ENCODE data around the gene RAD51B. TPM values are rescaled to one million over a fixed set of nuclear protein-coding genes. Genes with fewer than 3 reads are reported as not detected.
A peak's percentile ranks its signal among the peaks of the same experiment; 100 is the strongest.
"Not testable (repeated sequence)": the region's sequence is repeated elsewhere in the genome, so short reads cannot be mapped to it uniquely, and the experiment has no call there.

The RAD51B gene
- total RNA-seq, 3 donors from 2014 or later, result 10.6 to 77.6 (median 33.8) TPM

DNA sequence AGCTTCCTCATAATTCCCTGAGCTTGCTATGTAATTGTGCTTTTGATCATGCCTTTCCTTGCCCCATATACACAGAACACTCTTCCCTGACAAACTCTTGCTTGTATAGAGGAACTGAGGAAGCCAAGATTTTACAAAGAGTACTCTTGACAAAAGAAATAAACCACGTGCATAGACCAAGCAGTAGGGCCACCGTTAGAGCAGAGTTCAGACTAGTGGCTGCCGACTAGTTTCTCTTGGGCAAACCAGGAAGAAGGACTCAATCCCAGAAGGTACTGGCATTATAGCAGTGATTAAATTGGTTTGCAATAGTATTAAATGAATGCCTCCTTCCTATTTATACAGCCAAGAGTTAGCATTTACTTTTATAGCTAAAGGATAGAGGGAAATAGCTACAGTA lies 146.1 kb downstream of the RAD51B start:
- Histone ChIP-seq H3K4me1 (peaks cover 0 to 13% of the 10 kb centered on the region in 2 donors), H3K27me3 (no peaks in the 10 kb centered on the region), H3K27ac (peak overlapping the region; percentile 80 to 83), H3K4me3 (no peak overlapping the region), H3K36me3 (no peaks in the 10 kb centered on the region), H3K9me3 (no peaks in the 10 kb centered on the region)
- TF ChIP-seq POLR2A (IDR thresholded peaks at IDR 0.05) (no peak), POLR2AphosphoS5 (IDR thresholded peaks at IDR 0.05) (no peak)
- TF ChIP-seq, protein P1, sequence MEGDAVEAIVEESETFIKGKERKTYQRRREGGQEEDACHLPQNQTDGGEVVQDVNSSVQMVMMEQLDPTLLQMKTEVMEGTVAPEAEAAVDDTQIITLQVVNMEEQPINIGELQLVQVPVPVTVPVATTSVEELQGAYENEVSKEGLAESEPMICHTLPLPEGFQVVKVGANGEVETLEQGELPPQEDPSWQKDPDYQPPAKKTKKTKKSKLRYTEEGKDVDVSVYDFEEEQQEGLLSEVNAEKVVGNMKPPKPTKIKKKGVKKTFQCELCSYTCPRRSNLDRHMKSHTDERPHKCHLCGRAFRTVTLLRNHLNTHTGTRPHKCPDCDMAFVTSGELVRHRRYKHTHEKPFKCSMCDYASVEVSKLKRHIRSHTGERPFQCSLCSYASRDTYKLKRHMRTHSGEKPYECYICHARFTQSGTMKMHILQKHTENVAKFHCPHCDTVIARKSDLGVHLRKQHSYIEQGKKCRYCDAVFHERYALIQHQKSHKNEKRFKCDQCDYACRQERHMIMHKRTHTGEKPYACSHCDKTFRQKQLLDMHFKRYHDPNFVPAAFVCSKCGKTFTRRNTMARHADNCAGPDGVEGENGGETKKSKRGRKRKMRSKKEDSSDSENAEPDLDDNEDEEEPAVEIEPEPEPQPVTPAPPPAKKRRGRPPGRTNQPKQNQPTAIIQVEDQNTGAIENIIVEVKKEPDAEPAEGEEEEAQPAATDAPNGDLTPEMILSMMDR (IDR thresholded peaks at IDR 0.05), result no peak
- DNase-seq (ENCODE audit: low spot score in 2 of 2), result no peak
- intact Hi-C loops (cut with DNase I; ENCODE audit: low total_unique reads), result no loop called here

DNA sequence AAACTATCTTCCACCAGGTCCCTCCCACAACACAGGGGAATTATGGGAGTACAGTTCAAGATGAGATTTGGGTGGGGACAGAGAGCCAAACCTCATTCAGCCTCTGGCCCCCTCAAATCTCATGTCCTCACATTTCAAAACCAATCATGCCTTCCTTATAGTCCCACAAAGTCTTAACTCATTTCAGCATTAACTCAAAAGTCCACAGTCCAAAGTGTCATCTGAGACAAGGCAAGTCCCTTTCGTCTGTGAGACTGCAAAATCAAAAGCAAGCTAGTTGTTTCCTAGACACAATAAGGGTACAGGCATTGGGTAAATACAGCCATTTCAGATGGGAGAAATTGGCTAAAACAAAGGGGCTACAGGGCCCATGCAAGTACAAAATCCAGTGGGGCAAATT lies 147.6 kb downstream of the RAD51B start:
- DNase-seq (ENCODE audit: low spot score in 2 of 2), result no peak
- Histone ChIP-seq H3K4me3 (no peak overlapping the region), H3K9me3 (no peaks in the 10 kb centered on the region), H3K27me3 (no peaks in the 10 kb centered on the region), H3K4me1 (peaks cover 0 to 13% of the 10 kb centered on the region in 2 donors), H3K36me3 (no peaks in the 10 kb centered on the region), H3K27ac (no peak overlapping the region)
- TF ChIP-seq POLR2A (IDR thresholded peaks at IDR 0.05) (no peak), POLR2AphosphoS5 (IDR thresholded peaks at IDR 0.05) (no peak)
- TF ChIP-seq, protein P1 (IDR thresholded peaks at IDR 0.05), result no peak
- intact Hi-C loops (cut with DNase I; ENCODE audit: low total_unique reads), result no loop called here

DNA sequence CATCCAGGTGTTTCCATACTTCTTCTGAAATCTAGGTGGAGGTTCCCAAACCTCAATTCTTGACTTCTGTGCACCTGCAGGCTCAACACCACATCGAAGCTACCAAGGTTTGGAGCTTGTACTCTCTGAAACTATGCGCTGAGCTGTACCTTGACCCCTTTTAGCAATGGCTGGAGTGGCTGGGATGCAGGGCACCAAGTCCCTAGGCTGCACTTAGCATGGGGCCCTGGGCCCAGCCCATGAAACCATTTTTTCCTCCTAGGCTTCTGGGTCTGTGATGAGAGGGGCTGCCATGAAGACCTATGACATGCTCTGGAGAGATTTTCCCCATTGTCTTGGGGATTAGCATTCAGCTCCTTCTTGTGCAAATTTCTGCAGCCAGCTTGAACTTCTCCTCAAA lies 148.4 kb downstream of the RAD51B start:
- H3K27me3 ChIP-seq; H3K9me3 ChIP-seq; H3K36me3 ChIP-seq; DNase-seq (ENCODE audit: low spot score in 2 of 2); intact Hi-C loops (cut with DNase I; ENCODE audit: low total_unique reads); H3K27ac ChIP-seq; H3K4me3 ChIP-seq: not testable (repeated sequence)
- peaks cover 0 to 13% of the 10 kb centered on the region in 2 donors for H3K4me1 ChIP-seq

DNA sequence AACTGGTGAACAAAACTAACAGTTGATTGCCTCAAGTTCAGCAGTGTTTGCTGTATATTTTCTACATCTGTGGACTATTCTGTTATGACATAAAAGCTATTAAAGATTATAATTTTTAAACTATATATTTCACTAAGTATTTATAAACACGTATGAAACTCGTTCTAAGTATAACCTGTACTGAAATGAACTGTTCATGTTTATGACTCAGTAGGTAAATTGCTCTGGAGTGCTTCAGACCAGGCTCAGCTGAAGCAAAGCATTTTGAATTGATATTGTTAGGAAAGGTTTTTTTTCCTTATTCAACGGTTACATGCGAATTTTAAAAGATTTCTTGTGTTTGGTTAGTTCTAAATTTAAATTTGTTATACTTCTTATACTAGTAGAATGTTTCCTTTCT lies 151.3 kb downstream of the RAD51B start:
- Histone ChIP-seq H3K9me3 (no peaks in the 10 kb centered on the region), H3K4me3 (no peak overlapping the region), H3K4me1 (no peaks in the 10 kb centered on the region), H3K36me3 (no peaks in the 10 kb centered on the region), H3K27ac (no peak overlapping the region), H3K27me3 (no peaks in the 10 kb centered on the region)
- no peak for TF ChIP-seq POLR2AphosphoS5 (IDR thresholded peaks at IDR 0.05)
- no peak for TF ChIP-seq POLR2A (IDR thresholded peaks at IDR 0.05)
- TF ChIP-seq, protein P1 (IDR thresholded peaks at IDR 0.05), result no peak
- no peak for DNase-seq (ENCODE audit: low spot score in 2 of 2)
- intact Hi-C loops (cut with DNase I; ENCODE audit: low total_unique reads), result no loop called here

DNA sequence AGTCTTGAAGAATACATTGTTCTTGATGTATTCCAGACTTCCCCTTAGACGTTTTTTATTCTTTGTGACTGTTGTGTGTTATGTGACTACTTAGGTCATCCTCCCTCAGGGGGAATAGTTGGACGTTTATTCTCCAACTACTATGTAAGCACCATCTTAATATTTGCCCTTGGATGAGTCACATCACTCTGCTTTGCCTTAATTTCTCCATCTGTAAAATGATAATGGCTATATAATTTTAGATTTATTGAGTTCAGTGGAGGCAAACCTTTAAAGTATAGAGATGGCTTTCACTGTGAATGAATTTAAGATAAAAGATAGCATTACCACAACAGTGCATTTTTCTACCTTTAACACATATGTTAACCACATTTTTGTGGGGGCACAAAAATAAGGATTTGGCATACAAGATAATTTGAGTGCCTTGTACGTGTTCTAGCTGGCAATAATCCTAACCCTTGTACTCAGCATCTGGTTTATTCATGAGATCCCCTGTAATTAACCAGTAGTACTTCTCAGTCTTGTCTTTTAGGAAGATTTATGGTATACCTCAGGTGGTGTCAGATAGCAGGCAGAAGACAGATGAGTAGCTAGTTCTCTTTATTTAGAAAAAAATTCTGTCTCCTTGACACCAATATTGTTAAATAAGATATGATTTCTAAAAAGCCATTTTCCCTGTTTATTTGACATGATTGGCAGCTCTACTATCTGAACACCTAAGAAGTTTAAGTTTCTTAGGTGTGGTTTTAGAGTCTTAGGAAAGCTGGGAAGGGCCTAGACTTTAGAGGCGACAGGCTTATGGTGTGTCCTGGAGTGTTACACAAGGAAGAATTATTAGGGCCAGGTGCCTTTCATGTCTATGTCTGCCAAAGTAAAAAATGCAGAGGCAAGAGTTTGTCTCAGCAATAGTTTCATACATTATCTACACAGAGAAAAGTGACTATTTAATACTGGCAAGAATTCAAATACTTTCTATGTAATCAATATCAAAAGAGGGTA lies 152.3 kb downstream of the RAD51B start:
- H3K36me3 ChIP-seq, result no peaks in the 10 kb centered on the region
- H3K4me1 ChIP-seq, result peaks cover 0 to under 1% of the 10 kb centered on the region in 2 donors
- H3K9me3 ChIP-seq, result no peaks in the 10 kb centered on the region
- TF ChIP-seq POLR2AphosphoS5 (IDR thresholded peaks at IDR 0.05), result no peak
- no peak for DNase-seq (ENCODE audit: low spot score in 2 of 2)
- H3K4me3 ChIP-seq, result no peak overlapping the region
- intact Hi-C loops (cut with DNase I; ENCODE audit: low total_unique reads), result no loop called here
- H3K27me3 ChIP-seq, result no peaks in the 10 kb centered on the region
- H3K27ac ChIP-seq, result no peak overlapping the region

DNA sequence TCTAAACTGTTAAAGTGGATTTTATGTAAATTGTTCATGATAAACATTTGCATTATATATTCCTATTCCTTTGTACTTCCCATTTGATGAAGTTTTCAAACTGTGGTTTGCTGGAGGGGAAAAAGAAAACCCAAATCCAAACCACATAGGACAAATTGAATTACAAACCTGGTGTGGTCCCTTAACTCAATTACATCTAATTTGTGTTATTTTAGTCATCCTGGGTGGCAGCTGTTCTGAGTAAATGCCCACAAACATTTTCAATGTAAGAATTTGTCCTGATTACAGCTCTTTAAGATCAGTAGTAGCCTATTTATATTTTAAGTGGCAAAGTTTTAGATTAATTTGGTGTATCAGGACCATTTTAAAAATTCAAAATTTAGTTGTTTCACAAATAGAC lies 153.9 kb downstream of the RAD51B start:
- no peak overlapping the region for H3K4me3 ChIP-seq
- H3K27ac ChIP-seq, result no peak overlapping the region
- no peaks in the 10 kb centered on the region for H3K36me3 ChIP-seq
- no peaks in the 10 kb centered on the region for H3K27me3 ChIP-seq
- no peak for DNase-seq (ENCODE audit: low spot score in 2 of 2)
- TF ChIP-seq POLR2A (IDR thresholded peaks at IDR 0.05) (no peak), POLR2AphosphoS5 (IDR thresholded peaks at IDR 0.05) (no peak)
- TF ChIP-seq, protein P1 (IDR thresholded peaks at IDR 0.05), result no peak
- peaks cover 0 to 5% of the 10 kb centered on the region in 2 donors for H3K4me1 ChIP-seq
- no peaks in the 10 kb centered on the region for H3K9me3 ChIP-seq
- intact Hi-C loops (cut with DNase I; ENCODE audit: low total_unique reads), result no loop called here
